ENCODE results near the gene TNFRSF19. TPM values are rescaled to one million over a fixed set of nuclear protein-coding genes. Genes with fewer than 3 reads are reported as not detected.

TNFRSF19 gene
- total RNA-seq, 1 donor from 2014 or later = 25.9 TPM

GRCh38 chr13:23578411-23579071 is 8.3 kb downstream of the TNFRSF19 start:
- TF ChIP-seq, protein P1, sequence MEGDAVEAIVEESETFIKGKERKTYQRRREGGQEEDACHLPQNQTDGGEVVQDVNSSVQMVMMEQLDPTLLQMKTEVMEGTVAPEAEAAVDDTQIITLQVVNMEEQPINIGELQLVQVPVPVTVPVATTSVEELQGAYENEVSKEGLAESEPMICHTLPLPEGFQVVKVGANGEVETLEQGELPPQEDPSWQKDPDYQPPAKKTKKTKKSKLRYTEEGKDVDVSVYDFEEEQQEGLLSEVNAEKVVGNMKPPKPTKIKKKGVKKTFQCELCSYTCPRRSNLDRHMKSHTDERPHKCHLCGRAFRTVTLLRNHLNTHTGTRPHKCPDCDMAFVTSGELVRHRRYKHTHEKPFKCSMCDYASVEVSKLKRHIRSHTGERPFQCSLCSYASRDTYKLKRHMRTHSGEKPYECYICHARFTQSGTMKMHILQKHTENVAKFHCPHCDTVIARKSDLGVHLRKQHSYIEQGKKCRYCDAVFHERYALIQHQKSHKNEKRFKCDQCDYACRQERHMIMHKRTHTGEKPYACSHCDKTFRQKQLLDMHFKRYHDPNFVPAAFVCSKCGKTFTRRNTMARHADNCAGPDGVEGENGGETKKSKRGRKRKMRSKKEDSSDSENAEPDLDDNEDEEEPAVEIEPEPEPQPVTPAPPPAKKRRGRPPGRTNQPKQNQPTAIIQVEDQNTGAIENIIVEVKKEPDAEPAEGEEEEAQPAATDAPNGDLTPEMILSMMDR (IDR thresholded peaks at IDR 0.05; ENCODE audit: borderline replicate concordance) = peak; percentile 74
- no peaks in the 10 kb centered on the region for H3K27me3 ChIP-seq (ENCODE audit: low read depth)
- H3K9me3 ChIP-seq (replicated peaks) = no peaks in the 10 kb centered on the region
- H3K36me3 ChIP-seq = no peaks in the 10 kb centered on the region
- peak overlapping the region; percentile 82 for H3K4me3 ChIP-seq
- H3K4me1 ChIP-seq = peaks cover 56% of the 10 kb centered on the region
- peak; percentile 82 for DNase-seq
- intact Hi-C loops (cut with micrococcal nuclease) = no loop called here
- H3K27ac ChIP-seq (replicated peaks) = peak overlapping the region; percentile 91

GRCh38 chr13:23579072-23579895 is 9.1 kb downstream of the TNFRSF19 start:
- no peaks in the 10 kb centered on the region for H3K27me3 ChIP-seq (ENCODE audit: low read depth)
- TF ChIP-seq, protein P1 (IDR thresholded peaks at IDR 0.05; ENCODE audit: borderline replicate concordance) = no peak
- intact Hi-C loops (cut with micrococcal nuclease) = no loop called here
- peak; percentile 93 for DNase-seq
- H3K36me3 ChIP-seq = no peaks in the 10 kb centered on the region
- H3K27ac ChIP-seq (replicated peaks) = peak overlapping the region; percentile 91
- H3K4me3 ChIP-seq = peak overlapping the region; percentile 82
- H3K4me1 ChIP-seq = peaks cover 60% of the 10 kb centered on the region
- H3K9me3 ChIP-seq (replicated peaks) = no peaks in the 10 kb centered on the region

DNA sequence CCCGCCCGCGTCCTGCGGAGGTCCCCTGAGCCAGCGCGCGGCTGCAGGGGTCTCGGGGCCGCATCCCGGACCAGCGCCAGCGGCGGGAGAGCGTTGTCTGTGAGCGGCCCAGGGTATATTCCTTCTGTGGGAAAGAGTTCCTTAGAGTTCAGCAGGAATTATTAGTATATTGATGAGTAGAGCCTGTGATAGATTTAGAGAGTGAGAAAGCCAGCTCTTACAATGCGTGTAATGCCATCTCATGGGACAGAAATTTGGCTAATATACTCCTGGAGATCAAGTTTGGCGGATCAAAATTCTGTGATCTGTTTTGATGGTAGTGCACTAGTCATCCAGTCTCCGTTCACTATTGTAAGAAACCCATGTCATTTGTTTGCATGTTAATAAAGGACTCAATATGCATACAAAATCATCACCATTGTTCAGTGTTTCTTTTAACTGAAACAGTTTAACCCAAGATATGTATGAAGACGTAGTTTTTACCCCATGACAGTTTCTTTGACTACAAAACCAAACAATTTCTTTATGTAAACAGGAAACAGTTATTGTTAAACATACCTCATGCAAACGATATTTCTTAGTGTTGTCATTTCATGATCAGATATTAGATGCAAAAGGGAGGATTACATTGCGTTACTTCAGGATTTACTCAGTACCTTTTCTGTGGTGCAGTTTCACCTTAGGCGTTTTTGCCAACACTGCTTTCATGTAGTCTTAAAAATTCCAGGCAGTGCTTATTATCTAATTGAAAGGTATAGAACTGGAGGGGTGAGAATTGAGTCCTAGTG is 9.9 kb downstream of the TNFRSF19 start:
- no peaks in the 10 kb centered on the region for H3K36me3 ChIP-seq
- no peaks in the 10 kb centered on the region for H3K27me3 ChIP-seq (ENCODE audit: low read depth)
- no peak for DNase-seq
- TF ChIP-seq, protein P1 (IDR thresholded peaks at IDR 0.05; ENCODE audit: borderline replicate concordance) = no peak
- H3K4me1 ChIP-seq = peaks cover 62% of the 10 kb centered on the region
- intact Hi-C loops (cut with micrococcal nuclease) = no loop called here
- H3K27ac ChIP-seq (replicated peaks) = peak overlapping the region; percentile 91
- H3K4me3 ChIP-seq = peak overlapping the region; percentile 82
- no peaks in the 10 kb centered on the region for H3K9me3 ChIP-seq (replicated peaks)

GRCh38 chr13:23580684-23581060 is 10.5 kb downstream of the TNFRSF19 start:
- intact Hi-C loops (cut with micrococcal nuclease) = no loop called here
- no peaks in the 10 kb centered on the region for H3K9me3 ChIP-seq (replicated peaks)
- H3K27ac ChIP-seq (replicated peaks) = peak overlapping the region; percentile 91
- H3K36me3 ChIP-seq = no peaks in the 10 kb centered on the region
- TF ChIP-seq, protein P1 (IDR thresholded peaks at IDR 0.05; ENCODE audit: borderline replicate concordance) = no peak
- DNase-seq = no peak
- H3K4me3 ChIP-seq = peak overlapping the region; percentile 82
- no peaks in the 10 kb centered on the region for H3K27me3 ChIP-seq (ENCODE audit: low read depth)
- H3K4me1 ChIP-seq = peaks cover 65% of the 10 kb centered on the region

GRCh38 chr13:23583491-23583890 is 13.3 kb downstream of the TNFRSF19 start:
- Histone ChIP-seq H3K4me3 (no peak overlapping the region), H3K9me3 (replicated peaks) (no peaks in the 10 kb centered on the region), H3K27ac (replicated peaks) (no peak overlapping the region), H3K4me1 (peaks cover 70% of the 10 kb centered on the region), H3K36me3 (no peaks in the 10 kb centered on the region), H3K27me3 (ENCODE audit: low read depth) (no peaks in the 10 kb centered on the region)
- intact Hi-C loops (cut with micrococcal nuclease) = no loop called here
- TF ChIP-seq, protein P1 (IDR thresholded peaks at IDR 0.05; ENCODE audit: borderline replicate concordance) = no peak
- DNase-seq = no peak

Data from left ventricle myocardium inferior (tissue), 1 donor.